ENCODE measurements around the gene LYSET.

GRCh38 chr14:93230539-93230938, 45.4 kb downstream of the LYSET start:
- no peak for TF ChIP-seq EZH2phosphoT487 (IDR thresholded peaks at IDR 0.05; ENCODE audit: borderline replicate concordance, low read depth, low read length)
- TF ChIP-seq CTCF (conservative IDR thresholded peaks at IDR 0.05; ENCODE audit: low read length): no peak

All from OCI-LY7 (cell line).